ENCODE data around the gene MEIOB.
A peak's percentile ranks its signal among the peaks of the same experiment; 100 is the strongest.

Gene MEIOB

DNA sequence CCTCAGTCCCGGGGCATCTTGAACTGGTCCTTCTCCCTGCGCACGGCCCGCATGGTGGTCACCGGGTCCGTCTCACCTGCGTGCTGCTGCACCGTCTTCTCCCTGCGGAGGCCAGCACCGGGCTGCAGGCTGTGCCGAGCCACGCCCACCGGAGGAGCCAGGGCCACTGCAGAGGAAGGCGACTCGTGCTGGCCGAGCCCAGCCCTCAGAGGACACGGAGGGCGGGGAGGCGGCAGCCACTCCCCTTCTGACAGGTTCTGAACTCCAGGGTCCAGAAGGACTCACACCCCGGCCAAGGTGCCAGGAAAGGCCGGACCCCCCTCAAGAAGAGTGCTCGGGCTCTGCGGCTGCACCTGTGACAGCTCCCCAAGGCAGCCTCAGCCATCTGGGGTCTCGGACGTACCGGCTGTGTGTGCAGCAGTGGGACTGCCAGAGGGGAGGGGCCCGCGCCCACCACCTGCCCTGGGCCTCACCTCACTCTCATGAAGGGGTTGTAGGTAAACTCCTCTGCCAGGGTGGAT is 62.6 kb downstream of the MEIOB start:
- no peak for DNase-seq

- no peak for DNase-seq
Measured at GRCh38 chr16:1808691-1809090, 63.3 kb downstream of the MEIOB start.

- no peak for DNase-seq
Measured at GRCh38 chr16:1807626-1808025, 64.3 kb downstream of the MEIOB start.

DNA sequence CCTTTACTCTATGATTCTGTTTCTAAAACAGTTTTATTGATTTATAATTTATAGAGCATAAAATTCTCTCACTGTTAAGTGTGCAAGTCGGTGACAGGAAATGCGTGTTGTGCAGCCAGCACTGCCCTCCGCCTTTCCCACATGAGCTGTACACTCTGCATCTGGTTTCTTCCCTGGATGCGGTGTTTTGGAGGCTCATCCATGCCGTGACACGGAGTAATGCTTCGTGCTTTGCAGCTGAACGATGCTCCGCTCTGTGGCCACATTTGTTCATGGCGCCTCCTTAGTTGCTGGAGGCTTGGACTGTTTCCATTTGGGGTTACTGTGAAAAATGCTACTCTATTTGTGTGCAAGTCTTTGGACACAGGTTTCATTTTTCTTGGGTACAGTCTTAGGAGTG is 71.3 kb downstream of the MEIOB start:
- no peak for DNase-seq

- DNase-seq, result peak; percentile 19
Measured at GRCh38 chr16:1799263-1799662, 72.7 kb downstream of the MEIOB start.

DNA sequence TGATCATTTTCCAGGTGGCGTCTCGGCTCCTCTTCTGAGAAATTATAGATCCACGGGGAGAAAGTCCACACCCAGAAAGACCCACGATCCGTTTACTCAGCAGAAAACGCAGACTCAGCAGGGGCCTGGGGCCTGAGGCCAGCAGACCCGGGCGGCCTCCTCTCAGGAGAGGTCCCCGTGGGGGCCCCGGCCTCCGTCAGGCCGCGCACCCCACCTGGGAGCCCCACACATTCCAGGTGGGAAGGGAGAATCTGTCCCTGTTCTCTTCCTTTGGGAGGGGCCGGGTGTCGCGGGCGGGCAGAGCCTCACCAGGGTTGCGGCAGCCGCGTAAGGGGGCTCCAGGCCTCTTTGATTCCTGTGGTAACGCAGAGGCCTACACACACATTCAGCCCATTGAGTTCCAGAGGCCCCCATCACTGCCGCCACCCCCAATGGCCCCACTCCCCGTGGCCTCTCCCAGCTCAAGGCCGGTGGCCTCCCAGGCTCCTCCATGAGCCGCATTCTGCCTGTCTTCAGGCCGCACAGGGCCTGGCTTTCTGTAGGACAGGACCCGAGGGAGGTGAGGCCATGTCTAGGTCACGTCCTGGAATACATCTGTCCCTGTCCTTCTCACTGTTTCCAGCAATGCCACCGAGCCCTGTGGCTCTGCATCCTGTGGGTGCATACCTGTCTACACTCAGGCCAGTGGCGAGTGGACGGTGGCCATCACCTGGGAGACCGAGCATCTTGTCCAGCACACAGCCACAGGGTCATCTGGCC is 76.9 kb downstream of the MEIOB start:
- DNase-seq, result no peak

DNA sequence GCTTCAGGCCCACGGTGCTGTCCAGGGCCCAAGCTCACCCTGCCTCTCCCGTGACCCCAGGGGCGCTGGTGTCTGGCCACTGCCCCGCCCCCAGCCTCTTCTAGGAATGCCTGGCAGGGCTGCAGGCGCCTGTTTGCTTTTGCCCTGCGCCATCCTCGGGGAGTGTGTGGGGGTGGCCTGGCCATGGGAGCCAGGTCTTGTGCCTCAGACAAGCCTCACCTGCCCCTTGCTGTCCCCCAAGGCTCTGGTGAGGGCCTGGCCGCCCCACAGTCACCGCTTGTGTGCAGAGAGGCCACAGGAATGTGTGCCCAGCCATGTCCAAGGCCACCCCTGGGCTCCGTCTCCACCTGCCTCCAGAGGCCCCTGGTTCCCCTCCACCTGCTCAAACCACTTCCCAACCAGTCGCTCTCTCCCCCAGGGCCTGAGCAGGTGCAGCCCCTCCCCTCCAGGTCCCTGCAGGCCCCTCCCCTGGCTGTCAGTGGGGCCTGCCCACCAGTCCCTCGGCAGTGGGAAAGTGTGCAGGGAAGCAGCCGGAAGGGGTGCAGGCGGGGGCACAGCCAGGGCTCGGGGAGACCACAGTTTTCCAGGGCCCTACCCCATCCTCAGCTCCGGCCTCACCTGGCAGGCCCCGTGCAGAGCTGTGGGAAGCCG is 77.6 kb downstream of the MEIOB start:
- no peak for DNase-seq

DNA sequence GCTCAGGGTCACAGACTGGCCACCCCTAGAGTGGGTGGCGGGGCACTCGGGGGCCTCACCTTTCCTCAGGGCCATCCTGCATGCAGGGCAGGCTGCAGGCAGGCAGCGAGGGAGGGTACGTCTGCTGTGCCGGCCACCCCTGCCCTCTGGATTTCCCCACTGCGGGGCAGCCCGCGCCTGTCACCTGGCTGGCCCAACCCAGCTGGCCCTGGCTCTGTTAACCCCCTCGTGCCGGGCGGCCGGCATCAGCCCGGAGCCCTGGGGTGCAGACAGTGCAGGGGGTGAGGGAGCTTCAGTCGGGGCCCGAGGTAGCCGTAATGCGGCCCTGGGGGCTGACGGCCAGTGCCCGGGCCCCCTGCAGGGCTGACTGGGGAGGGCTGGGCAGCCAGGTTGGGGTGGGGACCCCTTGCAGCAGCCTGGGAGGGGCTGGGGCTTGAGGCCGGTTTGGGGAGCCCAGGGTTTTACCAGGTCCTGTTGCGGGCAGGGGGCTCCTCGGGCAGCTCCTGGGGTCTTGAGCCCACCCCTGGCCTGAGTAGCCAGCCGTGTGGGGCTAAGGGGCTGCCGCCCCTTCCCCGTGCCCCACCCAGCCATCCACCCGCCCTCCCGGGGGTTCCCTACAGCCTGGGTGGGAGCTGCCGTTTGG is 78.3 kb downstream of the MEIOB start, which contains the start of gene IGFALS:
Gene IGFALS, minus strand, starts transcription at position 128 of the 643 bp plus-strand sequence. Its CDS starts 53 bp downstream, at position 75.
- DNase-seq, result no peak

DNA sequence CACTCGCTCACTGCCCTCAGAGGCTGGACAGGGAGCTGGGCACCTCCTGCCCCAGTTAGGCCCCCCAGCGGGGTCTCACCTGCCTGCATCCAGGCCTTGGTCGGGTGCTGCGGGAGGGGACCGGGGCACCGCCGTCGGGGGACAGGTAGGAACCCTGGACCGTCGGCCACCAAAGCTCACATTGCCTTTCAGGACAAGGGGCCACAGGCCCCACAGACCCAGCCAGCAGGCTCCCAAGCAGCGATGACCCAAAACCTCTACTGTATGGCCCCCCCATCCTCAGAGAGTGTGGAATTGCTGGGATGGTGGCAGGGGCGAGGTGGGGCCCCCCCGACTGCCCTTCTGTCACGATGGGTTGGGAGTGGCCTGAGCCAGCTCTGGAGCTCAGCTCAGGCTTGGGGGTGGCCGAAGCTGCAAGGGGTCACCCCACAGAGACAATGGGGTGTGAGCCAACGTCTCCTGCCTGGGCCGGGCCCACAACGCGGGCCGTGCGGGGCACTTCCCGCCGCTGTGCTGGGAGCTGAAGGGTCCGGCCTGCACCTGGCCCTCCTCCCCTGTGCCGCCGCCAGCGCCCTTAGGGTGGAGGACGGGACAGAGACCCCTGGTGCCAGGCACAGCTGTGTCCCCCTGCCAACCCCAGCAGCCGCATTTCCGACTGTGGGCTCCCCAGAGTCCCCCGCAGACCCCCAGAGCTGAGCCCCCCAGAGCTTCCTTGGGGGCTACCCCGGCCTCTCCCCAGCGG is 79.0 kb downstream of the MEIOB start:
- DNase-seq, result no peak

DNA sequence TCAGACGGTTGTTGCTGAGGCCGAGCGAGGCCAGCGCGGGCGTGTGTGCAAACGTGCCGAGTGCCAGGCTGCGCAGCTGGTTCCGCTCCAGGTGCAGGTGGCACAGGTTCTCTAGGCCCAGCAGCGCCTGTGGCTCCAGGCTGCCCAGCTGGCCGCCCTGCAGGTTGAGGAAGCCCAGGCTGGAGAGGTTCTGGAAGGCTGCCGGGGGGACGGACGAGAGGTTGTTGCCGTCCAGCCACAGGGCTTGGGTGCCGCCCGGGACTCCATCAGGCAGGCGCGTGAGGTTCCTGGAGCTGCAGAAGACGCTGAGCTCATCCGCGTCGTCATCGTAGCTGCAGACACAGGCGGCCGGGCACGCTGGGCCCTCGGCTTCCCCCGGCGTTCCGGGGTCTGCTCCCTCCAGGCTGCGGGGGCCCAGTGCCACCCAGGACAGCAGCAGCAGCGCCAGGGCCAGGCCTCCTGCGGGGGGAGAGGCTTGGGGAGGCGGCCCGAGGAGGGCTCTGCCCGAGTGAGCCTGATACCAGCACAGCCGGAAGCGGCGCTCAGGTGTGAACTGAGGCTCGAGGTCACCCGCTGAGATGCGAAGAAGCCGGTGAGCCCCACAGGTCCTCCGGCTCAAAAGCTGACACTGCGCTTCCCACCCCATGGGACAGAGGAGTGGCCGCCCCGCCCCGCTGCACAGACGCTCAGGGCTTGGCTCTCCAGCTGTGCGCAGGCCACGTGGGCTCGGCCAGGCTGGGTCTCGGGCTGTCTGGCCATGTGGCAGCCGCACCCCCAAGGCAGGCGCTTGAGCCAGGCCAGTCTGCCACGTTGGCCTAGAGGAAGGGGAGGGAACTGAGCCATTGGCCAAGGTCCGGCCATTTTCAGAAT is 79.8 kb downstream of the MEIOB start:
- DNase-seq, result no peak

DNA sequence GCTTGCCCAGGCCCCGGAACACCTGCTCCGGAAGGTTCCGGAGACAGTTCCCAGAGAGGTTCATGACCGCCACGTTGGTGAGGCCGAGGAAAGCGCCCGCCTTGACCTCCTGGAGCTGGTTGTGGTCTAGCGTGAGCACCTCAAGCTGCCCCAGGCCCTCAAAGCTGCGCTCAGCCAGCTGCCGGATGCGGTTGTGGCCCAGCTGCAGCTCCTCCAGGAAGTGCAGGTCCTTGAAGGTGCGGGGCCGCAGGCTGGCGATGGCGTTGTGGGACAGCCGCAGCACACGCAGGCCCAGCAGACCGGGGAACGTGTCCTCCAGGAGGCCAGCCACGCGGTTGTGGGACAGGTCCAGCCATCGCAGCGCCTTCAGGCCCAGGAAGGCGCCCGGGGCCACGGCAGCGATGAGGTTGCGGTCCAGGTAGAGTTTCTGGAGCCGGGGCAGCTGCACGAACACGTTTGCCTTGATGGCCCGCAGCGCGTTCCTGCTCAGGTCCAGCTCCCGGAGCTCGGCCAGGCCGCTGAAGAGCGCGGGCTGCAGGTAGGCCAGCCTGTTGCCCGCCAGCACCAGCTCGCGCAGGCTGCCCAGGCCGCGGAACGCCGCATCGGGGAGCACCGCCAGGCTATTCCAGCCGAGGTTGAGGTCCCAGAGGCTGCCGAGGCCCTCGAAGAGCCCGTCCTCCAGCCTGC is 80.6 kb downstream of the MEIOB start:
- no peak for DNase-seq

DNA sequence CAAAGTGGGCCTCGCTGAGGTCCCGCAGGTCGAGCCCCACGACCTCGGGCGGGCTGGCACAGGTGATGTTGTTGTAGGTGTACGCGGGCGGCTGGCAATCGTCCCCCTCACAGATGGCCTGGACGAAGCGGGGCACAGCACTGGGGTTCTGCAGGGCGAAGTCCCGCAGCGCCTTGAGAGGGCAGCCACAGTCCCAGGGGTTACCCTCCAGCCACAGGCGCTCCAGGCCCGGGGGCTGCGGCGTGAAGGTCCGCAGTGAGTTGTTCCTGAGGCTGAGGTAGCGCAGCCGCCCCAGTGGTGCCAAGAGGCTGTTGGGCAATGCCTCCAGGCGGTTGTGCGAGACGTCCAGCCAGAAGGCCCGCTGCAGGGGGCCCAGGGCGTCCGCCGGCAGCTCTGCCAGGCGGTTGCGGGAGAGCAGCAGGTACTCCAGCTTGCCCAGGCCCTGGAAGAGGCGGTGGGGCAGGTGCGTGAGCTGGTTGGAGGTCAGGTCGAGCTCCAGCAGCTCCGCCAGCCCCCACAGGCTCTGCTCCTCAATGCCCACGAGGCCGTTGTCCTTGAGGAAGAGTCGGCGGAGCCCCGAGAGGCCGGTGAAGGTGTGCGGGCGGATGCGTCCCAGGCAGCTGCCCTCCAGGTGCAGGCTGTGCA is 81.2 kb downstream of the MEIOB start:
- DNase-seq, result no peak

DNA sequence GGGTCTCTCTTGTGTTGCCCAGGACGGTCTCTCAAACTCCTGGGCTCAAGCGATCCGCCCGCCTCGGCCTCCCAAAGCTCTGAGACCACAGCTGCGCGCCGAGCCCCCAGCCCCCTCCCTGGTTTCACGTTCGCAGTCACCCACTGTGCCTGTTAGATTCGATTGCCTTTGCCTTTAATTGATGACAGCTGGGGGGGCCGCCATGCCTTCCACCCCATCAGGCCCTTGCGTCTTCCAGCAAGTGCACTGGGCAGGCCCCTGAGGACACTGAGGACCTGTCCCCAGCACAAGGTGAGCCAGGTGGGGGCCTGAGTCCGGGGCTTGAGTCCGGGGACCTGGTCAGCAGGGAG is 81.7 kb downstream of the MEIOB start:
- DNase-seq, result no peak

DNA sequence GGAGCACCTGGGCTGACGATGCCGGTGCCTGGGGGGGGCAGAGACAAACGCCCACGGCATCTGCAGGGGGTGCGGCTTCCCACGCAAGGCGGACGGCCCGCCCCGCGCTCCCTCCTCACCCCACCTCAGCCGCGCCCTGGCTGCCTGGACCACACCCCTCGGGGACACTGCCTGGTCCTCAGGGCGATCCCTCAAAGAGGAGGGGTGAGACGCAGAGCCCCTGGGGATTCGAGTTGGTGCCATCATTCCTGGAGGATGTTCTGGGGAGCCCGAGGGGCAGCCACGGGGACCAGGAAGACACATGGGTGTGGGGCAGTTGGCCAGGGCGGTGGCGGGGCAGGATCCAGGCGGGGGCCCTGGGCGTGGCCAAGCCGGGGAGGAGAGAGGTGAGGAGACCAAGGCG is 82.3 kb downstream of the MEIOB start:
- DNase-seq, result no peak

DNA sequence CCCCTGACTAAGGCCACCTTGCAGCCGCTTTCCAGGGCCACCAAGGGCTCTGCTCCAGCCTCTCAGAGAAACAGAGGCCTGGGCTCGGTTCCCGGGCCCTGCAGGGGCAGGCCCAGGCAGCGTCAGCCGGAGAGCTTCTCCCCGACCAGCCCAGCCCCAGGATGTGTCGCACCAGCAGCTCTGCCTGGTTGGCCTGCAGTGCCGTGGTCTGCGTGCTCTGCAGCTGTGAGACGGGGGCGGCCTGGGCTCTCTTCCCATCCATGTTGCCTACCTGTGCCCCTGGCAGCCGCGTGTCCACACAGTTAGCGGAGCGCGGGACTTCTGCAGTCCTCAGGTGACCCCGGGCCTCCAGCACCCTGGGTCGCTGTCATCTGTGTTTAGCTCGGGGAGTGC is 83.3 kb downstream of the MEIOB start:
- no peak for DNase-seq

DNA sequence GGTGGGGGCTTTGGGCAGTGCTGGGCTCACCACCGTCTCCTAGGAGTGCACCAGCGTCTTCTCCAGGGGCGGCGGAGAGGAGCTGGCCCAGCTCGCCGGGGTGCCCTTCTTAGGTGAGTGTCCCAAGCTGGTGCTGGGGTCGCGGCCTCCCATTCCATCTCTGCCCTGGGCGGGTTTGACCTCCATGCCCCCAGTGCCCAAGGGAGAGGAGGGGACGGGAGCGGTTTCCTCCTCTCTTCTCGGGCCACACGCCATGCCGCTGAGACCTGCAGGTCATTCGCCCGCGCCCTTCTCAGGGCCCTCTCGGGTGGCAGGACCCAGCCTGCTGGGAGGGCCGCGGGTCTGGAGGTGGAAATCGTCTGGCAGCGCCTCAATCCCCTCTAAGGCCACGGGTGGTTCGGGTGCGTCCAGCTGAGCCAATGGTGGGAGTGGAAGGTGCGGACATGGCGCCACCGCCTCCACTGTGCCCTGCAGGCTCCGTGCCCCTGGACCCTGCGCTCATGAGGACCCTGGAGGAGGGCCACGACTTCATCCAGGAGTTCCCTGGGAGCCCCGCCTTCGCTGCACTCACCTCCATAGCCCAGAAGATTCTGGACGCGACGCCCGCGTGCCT is 83.8 kb downstream of the MEIOB start:
- DNase-seq, result no peak

DNA sequence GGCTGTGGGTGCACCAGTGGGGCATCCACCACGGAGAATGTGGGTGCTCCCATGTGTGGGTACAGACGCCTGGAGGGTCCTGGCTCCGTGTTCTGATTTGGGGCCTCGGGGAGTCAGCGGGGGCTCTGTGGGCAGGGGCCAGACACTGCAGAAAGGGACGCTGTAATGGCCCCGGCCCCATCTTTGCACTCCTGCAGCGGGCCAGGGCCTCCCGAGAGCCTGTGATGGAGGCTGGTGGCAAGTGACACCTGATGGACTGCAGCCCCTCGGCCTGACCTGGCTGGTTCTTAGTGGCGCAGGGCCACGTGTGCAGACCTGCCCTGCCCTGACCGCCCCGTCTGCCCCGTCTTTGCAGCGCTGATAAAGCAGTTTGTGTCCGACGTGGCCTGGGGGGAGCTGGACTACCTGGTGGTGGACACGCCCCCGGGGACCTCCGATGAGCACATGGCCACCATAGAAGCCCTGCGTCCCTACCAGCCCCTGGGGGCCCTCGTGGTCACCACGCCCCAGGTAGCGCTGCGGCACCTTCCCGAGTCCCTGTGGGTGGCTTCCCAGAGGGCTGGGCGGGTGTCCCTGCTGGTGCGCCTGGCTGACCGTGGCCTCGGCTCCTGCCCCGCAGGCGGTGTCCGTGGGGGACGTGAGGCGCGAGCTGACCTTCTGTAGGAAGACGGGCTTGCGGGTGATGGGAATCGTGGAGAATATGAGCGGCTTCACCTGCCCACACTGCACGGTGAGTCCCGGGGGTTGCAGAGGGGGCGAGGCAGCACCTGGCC is 84.5 kb downstream of the MEIOB start:
- DNase-seq, result no peak

- DNase-seq, result no peak
Measured at GRCh38 chr16:1787056-1787321, 85.0 kb downstream of the MEIOB start.

- no peak for DNase-seq
Measured at GRCh38 chr16:1786242-1787055, 85.5 kb downstream of the MEIOB start.
